ENCODE data around the gene PRORP. TPM values are rescaled to one million over a fixed set of nuclear protein-coding genes. Genes with fewer than 3 reads are reported as not detected.

Gene PRORP
- total RNA-seq, 1 donor from 2014 or later, result 18.1 TPM

Other genes starting within 250 kb of the PRORP start
- 10.6 TPM for gene BAZ1A, start 247.2 kb upstream of the PRORP start, total RNA-seq
- 41.0 TPM for gene SRP54, start 139.6 kb upstream of the PRORP start, total RNA-seq
- 48.2 TPM for gene FAM177A1, start 76.3 kb upstream of the PRORP start, total RNA-seq
- 6.1 TPM for gene PPP2R3C, start 562 bp upstream of the PRORP start, total RNA-seq
- gene PSMA6, start 169.8 kb downstream of the PRORP start, total RNA-seq, result 72.0 TPM

All from left lobe of liver (tissue), 1 donor.